C4-2B (cell line): ENCODE data around the gene ADAM22.

Experiments used
- H3K27ac ChIP-seq: fragments of 450-650 bp; 2 replicates; pipeline ENCODE4 v1.5.1; 2017
- CTCF ChIP-seq: fragments of 450-650 bp; conservative IDR thresholded peaks from 2 replicates; pipeline ENCODE4 v1.5.1; 2017; ENCODE audit warnings: mild to moderate bottlenecking
- ZFX ChIP-seq: fragments of 450-650 bp; IDR thresholded peaks from 2 replicates; pipeline ENCODE4 v1.6.1; 2017

ADAM22 gene

GRCh38 chr7:88165697-88166096, 231.6 kb downstream of the ADAM22 start:
- no peak overlapping the region for H3K27ac ChIP-seq
- TF ChIP-seq CTCF (no peak), ZFX (no peak)

GRCh38 chr7:88167223-88167622, 233.2 kb downstream of the ADAM22 start:
- no peak overlapping the region for H3K27ac ChIP-seq
- TF ChIP-seq ZFX (no peak), CTCF (no peak)

- no peak overlapping the region for H3K27ac ChIP-seq
- no peak for TF ChIP-seq CTCF
These were observed 233.7 kb downstream of the ADAM22 start for GRCh38 chr7:88167721-88168120.

GRCh38 chr7:88169717-88170320, 235.8 kb downstream of the ADAM22 start:
- TF ChIP-seq CTCF (peak; percentile 87), ZFX (no peak)
- H3K27ac ChIP-seq, result no peak overlapping the region

- H3K27ac ChIP-seq, result no peak overlapping the region
- TF ChIP-seq ZFX, result no peak
- TF ChIP-seq CTCF, result no peak
These were observed 238.8 kb downstream of the ADAM22 start for GRCh38 chr7:88172842-88173241.

- H3K27ac ChIP-seq, result no peak overlapping the region
- no peak for TF ChIP-seq ZFX
- TF ChIP-seq CTCF, result no peak
These were observed 242.1 kb downstream of the ADAM22 start for GRCh38 chr7:88176190-88176589.

- H3K27ac ChIP-seq, result no peak overlapping the region
- no peak for TF ChIP-seq CTCF
- TF ChIP-seq ZFX, result no peak
These were observed 249.0 kb downstream of the ADAM22 start for GRCh38 chr7:88183051-88183450.
